Fibroblast of lung (primary cell): ENCODE data around the gene RPL13A.

Experiments used
- EZH2 ChIP-seq: IDR thresholded peaks from 2 replicates; pipeline ENCODE4 v1.5.1; 2012; ENCODE audit warnings: low read length, control low read depth, mild to moderate bottlenecking; ENCODE audit errors: missing control alignments
- TF ChIP-seq, protein P1 (sequence below), 2 donors: IDR thresholded peaks in 1 of 2; conservative IDR thresholded peaks in 1 of 2; 1 replicate in 1 of 2; 2 replicates in 1 of 2; pipeline ENCODE4 v1.5.1; 2011 to 2012; ENCODE audit warnings: low read length in 2 of 2, control low read depth in 1 of 2, inconsistent platforms in 1 of 2, low read depth in 1 of 2, mild to moderate bottlenecking in 1 of 2

DNA sequence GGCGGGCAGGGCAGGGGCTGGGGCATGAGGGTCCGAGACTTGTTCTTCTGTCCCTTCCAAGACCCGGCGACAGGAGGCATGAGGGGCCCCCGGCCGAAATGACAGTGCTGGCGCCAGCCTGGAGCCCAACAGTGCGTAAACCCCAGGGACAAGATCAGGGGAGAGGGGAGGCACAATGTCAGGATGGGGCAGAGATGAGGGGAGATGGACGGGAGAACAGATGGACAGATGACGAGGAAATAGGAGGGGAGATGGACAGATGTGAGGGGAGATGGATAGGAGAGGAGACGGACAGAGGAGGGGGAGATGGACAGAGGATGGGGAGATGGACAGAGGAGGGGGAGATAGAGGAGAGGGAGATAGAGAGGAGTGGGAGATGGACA lies 12.9 kb upstream of the RPL13A start:
- TF ChIP-seq EZH2 = no peak
- TF ChIP-seq, protein P1, sequence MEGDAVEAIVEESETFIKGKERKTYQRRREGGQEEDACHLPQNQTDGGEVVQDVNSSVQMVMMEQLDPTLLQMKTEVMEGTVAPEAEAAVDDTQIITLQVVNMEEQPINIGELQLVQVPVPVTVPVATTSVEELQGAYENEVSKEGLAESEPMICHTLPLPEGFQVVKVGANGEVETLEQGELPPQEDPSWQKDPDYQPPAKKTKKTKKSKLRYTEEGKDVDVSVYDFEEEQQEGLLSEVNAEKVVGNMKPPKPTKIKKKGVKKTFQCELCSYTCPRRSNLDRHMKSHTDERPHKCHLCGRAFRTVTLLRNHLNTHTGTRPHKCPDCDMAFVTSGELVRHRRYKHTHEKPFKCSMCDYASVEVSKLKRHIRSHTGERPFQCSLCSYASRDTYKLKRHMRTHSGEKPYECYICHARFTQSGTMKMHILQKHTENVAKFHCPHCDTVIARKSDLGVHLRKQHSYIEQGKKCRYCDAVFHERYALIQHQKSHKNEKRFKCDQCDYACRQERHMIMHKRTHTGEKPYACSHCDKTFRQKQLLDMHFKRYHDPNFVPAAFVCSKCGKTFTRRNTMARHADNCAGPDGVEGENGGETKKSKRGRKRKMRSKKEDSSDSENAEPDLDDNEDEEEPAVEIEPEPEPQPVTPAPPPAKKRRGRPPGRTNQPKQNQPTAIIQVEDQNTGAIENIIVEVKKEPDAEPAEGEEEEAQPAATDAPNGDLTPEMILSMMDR (conservative IDR thresholded peaks at IDR 0.05 in 1 of 2, IDR thresholded peaks at IDR 0.05 in 1 of 2; ENCODE audit: low read depth in 1 of 2, low read length in 2 of 2) = no peak
